Lung (tissue), 12 donors: ENCODE results near the gene PKM. TPM values are rescaled to one million over a fixed set of nuclear protein-coding genes. Genes with fewer than 3 reads are reported as not detected.

ENCODE experiments used
- ATAC-seq: fragments of 200-7000 bp; cut with Tn5 transposase; one replicate; pipeline ENCODE4 v1.9.1; 2020; ENCODE audit warnings: moderate number of reproducible peaks; ENCODE audit not compliant: insufficient read depth, low FRiP score
- DNase-seq, 3 donors: peaks; one replicate each; pipeline ENCODE4 v3.0.0-alpha.2; 2013 to 2017
- H3K27ac ChIP-seq, 2 donors: one replicate each; pipeline ENCODE4 v1.5.1; 2013; ENCODE audit warnings: mild to moderate bottlenecking in 2 of 2, moderate library complexity in 2 of 2, control low read depth in 1 of 2, inconsistent platforms in 1 of 2, low read depth in 1 of 2, low read length in 1 of 2
- H3K27me3 ChIP-seq, 3 donors: one replicate each; pipeline ENCODE4 v1.5.1; 2013; ENCODE audit warnings: low read length in 2 of 3; ENCODE audit not compliant: control insufficient read depth in 3 of 3, insufficient read depth in 3 of 3
- H3K36me3 ChIP-seq, 4 donors: one replicate each; pipeline ENCODE4 v1.5.1; 2013; ENCODE audit warnings: low read length in 4 of 4, mild to moderate bottlenecking in 1 of 4, moderate library complexity in 1 of 4; ENCODE audit not compliant: control insufficient read depth in 4 of 4, insufficient read depth in 4 of 4
- H3K4me1 ChIP-seq, 5 donors: one replicate each; pipeline ENCODE4 v1.5.1; 2013; ENCODE audit warnings: low read length in 5 of 5, mild to moderate bottlenecking in 2 of 5, moderate library complexity in 1 of 5; ENCODE audit not compliant: control insufficient read depth in 5 of 5, insufficient read depth in 5 of 5
- H3K4me3 ChIP-seq: one replicate; pipeline ENCODE4 v1.5.1; 2013; ENCODE audit warnings: mild to moderate bottlenecking, control low read depth, moderate library complexity
- H3K9ac ChIP-seq, 2 donors: one replicate each; pipeline ENCODE4 v1.5.1; 2013; ENCODE audit warnings: low read length in 2 of 2, control low read depth in 1 of 2; ENCODE audit not compliant: insufficient read depth in 1 of 2
- H3K9me3 ChIP-seq, 4 donors: one replicate each; pipeline ENCODE4 v1.5.1; 2013; ENCODE audit warnings: low read length in 3 of 4, mild to moderate bottlenecking in 1 of 4, moderate library complexity in 1 of 4; ENCODE audit not compliant: control insufficient read depth in 4 of 4, insufficient read depth in 3 of 4
- WGBS, 2 donors: extraction: QIAGEN DNeasy Blood & Tissue Kit; methylation state at CpG; one replicate each; pipeline ENCODE4 v1.1.7; 2013; 5-methylcytosine and 5-hydroxymethylcytosine counted together
- polyA plus RNA-seq, 2 donors: library from polyadenylated mRNA; stranded (reverse); fragments of 200-250 nt; gene quantifications; one replicate each; pipeline ENCODE4 v1.2.1, GENCODE V29; 2013
- total RNA-seq, 2 donors: library from RNA; depleted of rRNA in 1 of 2; stranded (reverse); fragments of >200 nt in 1 of 2; gene quantifications; one replicate each; pipeline ENCODE4 v1.2.1, GENCODE V29; 2014 to 2021
- TF ChIP-seq, protein P1 (sequence below): IDR thresholded peaks from 2 replicates; pipeline ENCODE4 v1.5.1; 2012; ENCODE audit warnings: mild to moderate bottlenecking; ENCODE audit errors: control extremely low read depth, extremely low read depth
- donor health status: control.
- donor health status: control.
- donor health status: Bipolar disorder and iron deficiency.
- donor health status: healthy.
- donor health status: DM: yes; HTN: yes; CAD: no.

Gene PKM
- total and polyA plus RNA-seq, 4 donors, result 235 to 867 (median 504) TPM

DNA sequence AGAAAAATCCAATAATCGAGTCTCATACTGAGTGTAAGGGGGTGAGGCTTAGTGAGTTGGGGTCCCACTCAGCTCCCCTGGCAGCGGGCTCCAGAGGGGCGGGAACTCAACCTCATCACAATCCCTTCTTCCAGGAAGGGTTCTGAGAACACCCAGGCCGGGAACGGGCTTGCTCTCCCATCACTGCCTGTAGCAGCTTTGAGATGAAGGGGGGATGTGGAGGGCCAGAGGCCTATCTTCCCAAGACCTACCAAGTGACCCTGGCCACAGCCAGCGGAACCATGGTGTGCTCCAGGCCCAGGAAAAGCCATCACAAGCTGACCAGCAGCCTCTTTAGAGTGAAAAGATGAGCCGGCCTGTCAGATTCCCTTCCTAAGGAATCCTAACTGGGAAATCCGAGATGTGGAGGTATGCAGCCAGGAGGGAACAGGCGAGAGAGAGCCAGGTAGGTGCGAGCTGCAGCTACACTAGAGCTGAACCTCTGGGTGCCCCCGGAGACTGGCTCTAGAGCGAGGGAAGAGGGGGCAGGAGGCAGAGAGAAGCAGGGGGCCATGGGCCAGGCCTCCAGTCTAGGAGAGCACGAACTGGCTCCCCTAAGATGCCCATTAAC lies 51.9 kb downstream of the PKM start:
- peaks cover 0 to 8% (median 3%) of the 10 kb centered on the region in 5 donors for H3K4me1 ChIP-seq
- H3K4me3 ChIP-seq, result no peak overlapping the region
- H3K9me3 ChIP-seq, result no peaks in the 10 kb centered on the region
- DNase-seq, result no peak
- H3K36me3 ChIP-seq, result no peaks in the 10 kb centered on the region
- H3K9ac ChIP-seq, result no peak overlapping the region
- H3K27ac ChIP-seq, result peak overlapping the region in 1 of 2 donors; percentile 8
- 92 to 95% methylated on average over 13 of the region's 13 CpGs for WGBS, 2 donors
- TF ChIP-seq, protein P1, sequence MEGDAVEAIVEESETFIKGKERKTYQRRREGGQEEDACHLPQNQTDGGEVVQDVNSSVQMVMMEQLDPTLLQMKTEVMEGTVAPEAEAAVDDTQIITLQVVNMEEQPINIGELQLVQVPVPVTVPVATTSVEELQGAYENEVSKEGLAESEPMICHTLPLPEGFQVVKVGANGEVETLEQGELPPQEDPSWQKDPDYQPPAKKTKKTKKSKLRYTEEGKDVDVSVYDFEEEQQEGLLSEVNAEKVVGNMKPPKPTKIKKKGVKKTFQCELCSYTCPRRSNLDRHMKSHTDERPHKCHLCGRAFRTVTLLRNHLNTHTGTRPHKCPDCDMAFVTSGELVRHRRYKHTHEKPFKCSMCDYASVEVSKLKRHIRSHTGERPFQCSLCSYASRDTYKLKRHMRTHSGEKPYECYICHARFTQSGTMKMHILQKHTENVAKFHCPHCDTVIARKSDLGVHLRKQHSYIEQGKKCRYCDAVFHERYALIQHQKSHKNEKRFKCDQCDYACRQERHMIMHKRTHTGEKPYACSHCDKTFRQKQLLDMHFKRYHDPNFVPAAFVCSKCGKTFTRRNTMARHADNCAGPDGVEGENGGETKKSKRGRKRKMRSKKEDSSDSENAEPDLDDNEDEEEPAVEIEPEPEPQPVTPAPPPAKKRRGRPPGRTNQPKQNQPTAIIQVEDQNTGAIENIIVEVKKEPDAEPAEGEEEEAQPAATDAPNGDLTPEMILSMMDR, result no peak
- no peak for ATAC-seq
- peaks cover 0 to 5% (median 5%) of the 10 kb centered on the region in 3 donors for H3K27me3 ChIP-seq

DNA sequence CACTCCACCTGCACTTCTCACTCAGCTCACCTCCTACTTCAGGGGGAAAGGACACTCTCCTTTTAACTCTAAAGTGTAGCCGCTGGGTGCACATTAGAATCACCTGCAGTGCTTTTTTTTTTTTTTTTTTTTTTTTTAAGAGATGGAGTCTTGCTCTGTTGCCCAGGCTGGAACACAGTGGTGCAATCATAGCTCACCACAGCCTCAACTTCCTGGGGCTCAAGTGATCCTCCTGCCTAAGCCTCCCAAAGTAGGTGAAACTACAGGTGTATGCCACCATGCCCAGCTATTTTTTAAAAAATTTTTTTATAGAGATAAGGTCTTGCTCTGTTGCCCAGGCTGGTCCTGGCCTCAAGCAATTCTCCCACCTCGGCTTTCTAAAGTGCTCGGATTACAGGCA lies 54.2 kb downstream of the PKM start:
- DNase-seq (no peak), ATAC-seq (no peak)
- WGBS, 2 donors, result 76 to 90% methylated on average over 3 of the region's 3 CpGs
- Histone ChIP-seq H3K27me3 (no peaks in the 10 kb centered on the region), H3K9ac (no peak overlapping the region), H3K36me3 (no peaks in the 10 kb centered on the region), H3K27ac (no peak overlapping the region), H3K9me3 (no peaks in the 10 kb centered on the region), H3K4me1 (peaks cover 0 to 8% (median 0%) of the 10 kb centered on the region in 5 donors), H3K4me3 (no peak overlapping the region)
- TF ChIP-seq, protein P1, result no peak

DNA sequence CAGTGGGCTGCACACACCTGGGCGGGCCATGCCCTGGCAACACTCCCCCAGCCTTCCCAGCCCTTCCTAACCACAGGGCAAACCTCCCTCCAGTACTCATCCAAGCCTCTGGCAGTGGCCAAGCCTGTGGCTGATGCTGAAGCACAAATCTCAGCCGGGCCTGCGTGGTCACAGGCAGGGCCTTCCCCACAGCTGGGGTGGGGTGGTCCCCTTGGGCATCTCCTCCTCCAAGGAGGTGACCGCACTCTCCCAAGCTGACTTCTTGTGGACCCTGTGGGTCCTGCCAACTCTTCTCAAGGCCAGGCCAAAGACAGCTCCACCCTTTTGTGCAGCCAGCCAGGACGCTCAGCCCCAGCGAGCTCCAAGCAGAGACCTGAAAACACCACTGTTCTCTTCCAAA lies 54.8 kb downstream of the PKM start:
- no peak for ATAC-seq

More for the DNA sequence above, 54.8 kb downstream of the PKM start:
- no peak for DNase-seq
- Histone ChIP-seq H3K9me3 (no peaks in the 10 kb centered on the region), H3K4me3 (no peak overlapping the region), H3K9ac (no peak overlapping the region), H3K27me3 (no peaks in the 10 kb centered on the region), H3K36me3 (no peaks in the 10 kb centered on the region), H3K27ac (no peak overlapping the region), H3K4me1 (peaks cover 0 to 8% (median 0%) of the 10 kb centered on the region in 5 donors)
- WGBS, 2 donors, result 87 to 90% methylated on average over 6 of the region's 6 CpGs
- TF ChIP-seq, protein P1, result no peak
